Fibroblast of villous mesenchyme (primary cell): ENCODE results near the gene BDH2. TPM values are rescaled to one million over a fixed set of nuclear protein-coding genes. Genes with fewer than 3 reads are reported as not detected.

Source experiments
- DNase-seq: peaks from one replicate; pipeline ENCODE4 v3.0.0-alpha.2; 2010; ENCODE audit warnings: low read depth
- H3K4me3 ChIP-seq: 2 replicates; pipeline ENCODE4 v1.5.1; 2011; ENCODE audit warnings: low read depth, mild to moderate bottlenecking, low read length
- total RNA-seq: library from RNA; depleted of rRNA; stranded (reverse); fragments of >200 nt; gene quantifications from 2 replicates; pipeline ENCODE4 v1.2.3, GENCODE V29; 2012
- TF ChIP-seq, protein P1 (sequence below): IDR thresholded peaks from 2 replicates; pipeline ENCODE4 v1.5.1; 2012; ENCODE audit warnings: low read depth, mild to moderate bottlenecking, low read length; ENCODE audit not compliant: insufficient read depth

Gene BDH2
- total RNA-seq, 1 donor: 54.8 TPM

DNA sequence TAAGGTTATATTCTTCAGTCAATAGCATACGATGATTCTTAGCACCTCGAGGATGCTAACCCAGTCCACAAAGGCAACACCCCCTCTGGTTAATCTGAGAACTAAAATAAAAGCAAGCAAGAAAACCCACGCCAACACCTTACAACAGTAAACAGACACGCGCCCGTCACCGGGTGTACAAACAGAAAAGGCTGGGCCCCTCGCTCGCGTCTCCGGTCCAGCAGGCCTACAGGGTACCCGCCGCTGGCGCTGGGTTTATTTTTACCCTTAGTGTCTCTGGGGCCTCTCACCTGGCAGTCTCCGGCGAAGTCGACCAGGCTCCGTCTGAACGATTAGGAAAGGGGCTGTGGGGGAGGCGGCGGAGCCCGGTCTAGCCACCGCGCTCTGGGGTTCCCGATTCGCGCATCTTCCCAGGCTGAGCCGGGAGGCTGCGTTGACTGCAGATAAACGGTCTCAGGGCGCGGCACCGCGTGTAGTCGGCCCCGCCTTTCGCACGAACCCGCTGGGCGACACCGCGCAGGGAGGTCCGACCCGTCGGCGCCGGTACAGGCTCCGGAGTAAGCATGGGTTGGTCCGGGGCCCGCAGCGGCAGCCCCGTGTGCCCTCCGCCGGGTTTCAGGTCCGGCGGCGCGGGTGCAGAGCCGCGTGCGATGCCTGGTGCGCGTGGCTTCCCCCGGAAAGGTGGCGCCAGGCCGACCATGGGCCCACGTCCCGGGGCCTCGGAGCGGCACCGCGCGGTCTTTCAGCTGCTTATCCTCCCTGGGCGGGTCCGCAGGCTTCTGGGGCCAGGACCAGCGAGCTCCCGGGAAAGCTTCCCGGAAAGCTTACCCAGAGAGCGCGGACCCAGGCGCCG is 23.5 kb downstream of the BDH2 start:
- H3K4me3 ChIP-seq: peak overlapping the region; percentile 73
- peak; percentile 73 for DNase-seq
- TF ChIP-seq, protein P1, sequence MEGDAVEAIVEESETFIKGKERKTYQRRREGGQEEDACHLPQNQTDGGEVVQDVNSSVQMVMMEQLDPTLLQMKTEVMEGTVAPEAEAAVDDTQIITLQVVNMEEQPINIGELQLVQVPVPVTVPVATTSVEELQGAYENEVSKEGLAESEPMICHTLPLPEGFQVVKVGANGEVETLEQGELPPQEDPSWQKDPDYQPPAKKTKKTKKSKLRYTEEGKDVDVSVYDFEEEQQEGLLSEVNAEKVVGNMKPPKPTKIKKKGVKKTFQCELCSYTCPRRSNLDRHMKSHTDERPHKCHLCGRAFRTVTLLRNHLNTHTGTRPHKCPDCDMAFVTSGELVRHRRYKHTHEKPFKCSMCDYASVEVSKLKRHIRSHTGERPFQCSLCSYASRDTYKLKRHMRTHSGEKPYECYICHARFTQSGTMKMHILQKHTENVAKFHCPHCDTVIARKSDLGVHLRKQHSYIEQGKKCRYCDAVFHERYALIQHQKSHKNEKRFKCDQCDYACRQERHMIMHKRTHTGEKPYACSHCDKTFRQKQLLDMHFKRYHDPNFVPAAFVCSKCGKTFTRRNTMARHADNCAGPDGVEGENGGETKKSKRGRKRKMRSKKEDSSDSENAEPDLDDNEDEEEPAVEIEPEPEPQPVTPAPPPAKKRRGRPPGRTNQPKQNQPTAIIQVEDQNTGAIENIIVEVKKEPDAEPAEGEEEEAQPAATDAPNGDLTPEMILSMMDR: no peak

DNA sequence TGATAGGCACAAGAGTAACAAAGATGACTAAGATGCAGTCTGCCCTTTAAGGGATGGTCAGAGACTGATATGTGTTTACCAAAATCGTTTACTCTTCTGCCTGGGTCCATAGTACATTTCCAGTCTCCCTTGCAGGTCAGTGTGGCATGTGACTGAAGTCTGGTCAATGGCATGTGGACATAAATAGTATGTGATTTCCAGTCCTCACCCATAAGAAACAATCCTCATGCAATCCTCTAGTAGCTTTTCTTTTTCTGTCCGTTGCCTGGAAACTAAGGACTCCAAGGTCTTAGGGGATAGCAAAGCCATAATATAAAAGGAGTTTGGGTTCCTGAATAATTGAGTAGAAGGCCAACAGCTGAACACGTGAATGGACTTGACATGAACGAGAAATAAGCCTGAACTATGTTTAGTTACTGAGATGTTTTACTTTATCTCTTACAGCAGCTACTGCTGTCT is 24.2 kb downstream of the BDH2 start:
- H3K4me3 ChIP-seq: peak overlapping the region; percentile 73
- DNase-seq: peak; percentile 31
- TF ChIP-seq, protein P1: no peak

DNA sequence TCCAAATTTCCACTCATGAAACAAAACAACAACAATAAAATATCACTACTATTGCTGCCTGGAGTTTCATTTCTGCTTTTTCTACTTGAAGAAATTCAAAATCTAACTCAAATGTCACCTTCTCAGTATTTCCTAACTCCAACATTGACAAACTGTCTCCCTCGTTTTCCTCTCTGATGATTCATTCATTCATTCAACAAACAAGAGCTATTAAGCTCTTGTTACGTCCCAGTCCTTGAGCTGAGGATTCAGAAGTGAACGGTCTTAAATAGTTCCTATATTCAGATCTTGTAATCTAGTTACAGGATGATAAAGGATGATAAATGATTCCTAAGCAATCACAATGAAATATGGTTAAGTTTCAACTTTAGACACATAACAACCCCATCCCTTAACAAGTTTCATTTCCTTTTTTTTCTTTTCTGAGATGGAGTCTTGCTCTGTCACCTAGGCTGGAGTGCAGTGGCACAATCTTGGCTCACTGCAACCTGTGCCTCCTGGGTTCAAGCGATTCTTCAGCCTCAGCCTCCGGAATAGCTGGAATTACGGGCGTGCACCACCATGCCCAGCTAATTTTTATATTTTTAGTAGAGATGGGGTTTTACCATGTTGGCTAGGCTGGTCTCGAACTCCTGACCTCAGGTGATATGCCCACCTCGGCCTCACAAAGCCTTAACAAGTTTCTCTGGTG is 24.7 kb downstream of the BDH2 start:
- peak; percentile 18 for DNase-seq
- TF ChIP-seq, protein P1: no peak
- no peak overlapping the region for H3K4me3 ChIP-seq

DNA sequence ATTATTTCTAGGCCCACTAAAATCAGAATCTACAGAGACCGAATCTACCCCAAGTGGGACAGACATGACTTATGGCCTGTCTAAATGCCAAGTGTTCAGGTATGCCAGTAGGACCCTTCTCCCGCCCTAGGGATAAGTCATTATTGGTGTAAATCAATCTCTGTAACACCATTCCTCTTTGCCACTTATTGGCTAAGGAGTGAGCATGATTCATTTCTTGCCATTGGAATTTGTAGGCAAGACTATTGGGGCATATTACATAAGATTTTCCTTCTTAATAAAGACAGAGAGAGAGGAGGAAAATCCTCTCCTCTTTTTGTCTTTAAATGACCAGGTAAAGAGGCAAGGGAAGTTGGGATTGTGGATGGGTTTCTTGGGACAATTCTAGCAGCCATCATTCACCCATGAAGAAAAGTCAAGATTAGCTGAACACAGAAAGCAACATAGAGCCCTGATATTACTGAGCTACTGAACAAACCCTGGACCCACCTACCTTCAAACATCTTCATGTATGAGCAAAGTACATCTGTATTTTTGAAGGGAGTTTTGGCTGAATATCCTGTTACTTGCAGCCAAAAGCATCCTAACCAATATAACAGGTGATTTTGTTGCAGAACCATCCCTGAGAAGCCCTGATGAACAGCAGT is 25.7 kb downstream of the BDH2 start:
- TF ChIP-seq, protein P1: no peak
- no peak overlapping the region for H3K4me3 ChIP-seq
- no peak for DNase-seq

DNA sequence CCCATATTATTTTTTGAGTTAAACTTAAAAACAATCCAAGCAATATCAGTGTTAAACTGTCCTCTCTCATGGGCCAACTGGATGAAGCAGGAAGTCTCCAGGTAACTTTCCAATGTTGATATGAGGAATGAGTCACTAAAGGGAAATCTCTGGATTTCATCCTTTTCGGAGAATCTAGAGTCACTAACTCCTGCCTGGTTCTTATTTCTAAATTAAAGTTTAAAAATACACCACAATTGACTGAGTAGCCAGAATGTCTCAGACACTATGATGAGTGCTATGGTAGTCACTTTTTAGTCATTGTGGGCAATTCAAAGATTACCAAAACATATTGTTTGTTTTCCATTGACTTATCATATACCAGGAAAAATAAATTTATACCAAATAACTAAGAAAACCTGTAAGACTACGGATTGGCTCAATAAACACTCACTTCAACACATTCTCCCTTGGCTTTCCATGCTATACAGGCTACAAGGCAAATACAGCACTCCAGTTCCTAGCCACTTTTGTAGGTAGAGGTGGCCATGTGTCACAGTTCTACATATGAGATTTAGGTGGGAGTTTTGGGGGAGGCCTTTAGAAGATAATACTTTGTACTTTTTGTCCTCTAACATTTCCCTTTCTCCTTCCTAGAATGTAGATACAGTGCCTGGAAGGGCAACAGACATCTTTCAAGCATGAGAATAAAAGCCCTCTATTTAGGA is 31.6 kb downstream of the BDH2 start:
- H3K4me3 ChIP-seq: no peak overlapping the region
- TF ChIP-seq, protein P1: no peak
- peak; percentile 2 for DNase-seq

DNA sequence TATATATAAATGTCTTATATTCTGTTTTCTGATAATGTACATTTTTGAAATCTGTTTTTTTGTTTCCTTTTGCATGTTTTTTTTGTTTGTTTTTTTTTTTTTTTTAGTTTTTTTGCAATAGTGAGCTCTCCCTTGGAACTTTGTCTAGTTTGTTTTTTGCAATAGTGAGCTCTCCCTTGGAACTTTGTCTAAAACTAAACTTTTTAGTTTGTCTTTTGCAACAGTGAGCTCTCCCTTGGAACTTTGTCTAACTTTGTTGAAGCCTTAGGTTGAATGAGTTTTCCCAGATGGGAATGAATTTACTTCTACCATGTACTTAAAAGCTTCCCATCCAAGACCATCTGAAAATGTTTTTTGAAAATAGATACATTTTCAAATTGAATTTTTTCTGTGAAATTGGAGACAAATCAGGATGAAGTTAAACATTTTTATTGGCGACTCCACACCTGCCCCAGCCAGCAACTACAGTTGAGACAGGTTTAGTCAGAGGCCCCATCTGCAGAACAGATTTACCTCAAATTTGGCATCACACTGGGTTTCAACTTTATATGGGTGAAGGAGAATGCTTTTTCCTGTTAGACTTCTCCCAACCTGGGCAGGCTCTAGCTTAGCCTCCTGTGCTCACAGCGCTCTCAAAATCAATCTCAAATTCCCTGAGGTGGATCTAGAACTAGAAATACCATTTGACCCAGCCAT is 39.0 kb downstream of the BDH2 start:
- H3K4me3 ChIP-seq: no peak overlapping the region
- TF ChIP-seq, protein P1: no peak

More for the DNA sequence above, 39.0 kb downstream of the BDH2 start:
- DNase-seq: no peak
